Sigmoid colon (tissue), 4 donors: ENCODE measurements around the gene TUBB.

Experiments
- EP300 ChIP-seq, 4 donors: sonication (generic); formaldehyde crosslinking; IDR thresholded peaks; one replicate each; pipeline ENCODE4 v1.6.1; 2017; ENCODE audit warnings: antibody characterized with exemption in 4 of 4
- POLR2A ChIP-seq, 2 donors: fragments of 450-650 bp; IDR thresholded peaks; one replicate each; pipeline ENCODE4 v1.6.1; 2016; ENCODE audit warnings: antibody characterized with exemption in 2 of 2, mild to moderate bottlenecking in 2 of 2, moderate library complexity in 2 of 2
- POLR2AphosphoS5 ChIP-seq, 4 donors: sonication (generic); formaldehyde crosslinking; IDR thresholded peaks; one replicate each; pipeline ENCODE4 v1.6.1; 2017; ENCODE audit warnings: antibody characterized with exemption in 4 of 4
- TF ChIP-seq, protein P1 (sequence below), 4 experiments: fragments of 450-650 bp in 3 of 4; fragments of 200-600 bp in 1 of 4; IDR thresholded peaks; one replicate each; pipeline ENCODE4 v1.5.1; 2016 to 2019; ENCODE audit warnings: antibody characterized with exemption in 4 of 4, mild to moderate bottlenecking in 3 of 4, moderate library complexity in 2 of 4

DNA sequence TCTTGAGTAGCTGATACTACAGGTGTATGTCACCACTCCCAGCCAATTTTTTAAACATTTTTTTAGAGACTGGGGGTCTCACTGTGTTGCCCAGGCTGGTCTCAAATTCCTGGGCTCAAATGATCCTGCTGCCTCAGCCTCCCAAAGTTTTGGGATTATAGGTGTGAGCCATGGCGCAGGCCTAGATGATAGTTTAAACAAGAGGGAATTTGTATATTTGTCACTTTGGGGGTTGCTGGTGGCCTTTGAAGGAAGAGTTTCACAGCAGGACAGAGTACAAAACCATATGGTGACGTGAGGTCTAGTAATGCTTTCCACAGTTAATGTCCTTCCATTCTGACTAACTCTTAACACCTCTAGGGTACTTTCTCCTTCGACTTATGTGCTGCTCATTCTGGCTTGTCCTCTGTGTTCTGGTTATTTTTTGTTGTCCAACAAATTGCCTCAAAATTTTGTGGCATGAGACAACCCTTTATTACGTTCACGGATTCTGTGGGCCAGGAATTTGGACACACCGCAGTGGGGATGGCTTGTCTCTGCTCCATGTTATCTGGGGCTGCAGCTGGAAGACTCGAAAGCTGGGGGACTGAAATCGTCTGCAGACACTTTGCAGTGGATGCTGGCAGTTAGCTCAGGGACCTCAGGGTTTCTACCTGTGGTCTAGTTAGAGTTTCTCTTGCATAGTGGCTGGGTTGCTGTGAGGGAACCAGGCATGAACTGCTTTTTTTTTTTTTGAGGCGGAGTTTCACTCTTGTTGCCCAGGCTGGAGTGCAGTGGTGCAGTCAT lies 47.2 kb downstream of the TUBB start:
- TF ChIP-seq, protein P1, sequence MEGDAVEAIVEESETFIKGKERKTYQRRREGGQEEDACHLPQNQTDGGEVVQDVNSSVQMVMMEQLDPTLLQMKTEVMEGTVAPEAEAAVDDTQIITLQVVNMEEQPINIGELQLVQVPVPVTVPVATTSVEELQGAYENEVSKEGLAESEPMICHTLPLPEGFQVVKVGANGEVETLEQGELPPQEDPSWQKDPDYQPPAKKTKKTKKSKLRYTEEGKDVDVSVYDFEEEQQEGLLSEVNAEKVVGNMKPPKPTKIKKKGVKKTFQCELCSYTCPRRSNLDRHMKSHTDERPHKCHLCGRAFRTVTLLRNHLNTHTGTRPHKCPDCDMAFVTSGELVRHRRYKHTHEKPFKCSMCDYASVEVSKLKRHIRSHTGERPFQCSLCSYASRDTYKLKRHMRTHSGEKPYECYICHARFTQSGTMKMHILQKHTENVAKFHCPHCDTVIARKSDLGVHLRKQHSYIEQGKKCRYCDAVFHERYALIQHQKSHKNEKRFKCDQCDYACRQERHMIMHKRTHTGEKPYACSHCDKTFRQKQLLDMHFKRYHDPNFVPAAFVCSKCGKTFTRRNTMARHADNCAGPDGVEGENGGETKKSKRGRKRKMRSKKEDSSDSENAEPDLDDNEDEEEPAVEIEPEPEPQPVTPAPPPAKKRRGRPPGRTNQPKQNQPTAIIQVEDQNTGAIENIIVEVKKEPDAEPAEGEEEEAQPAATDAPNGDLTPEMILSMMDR (IDR thresholded peaks at IDR 0.05), result no peak
- TF ChIP-seq POLR2AphosphoS5 (IDR thresholded peaks at IDR 0.05), result no peak
- no peak for TF ChIP-seq POLR2A (IDR thresholded peaks at IDR 0.05)
- no peak for TF ChIP-seq EP300 (IDR thresholded peaks at IDR 0.05)
